HCT116 (cell line): ENCODE data around the gene RNASEH2A. TPM values are rescaled to one million over a fixed set of nuclear protein-coding genes. Genes with fewer than 3 reads are reported as not detected.

Experiments used
- ATAC-seq: fragments of 200-7000 bp; cut with Tn5 transposase; 2 replicates; pipeline ENCODE4 v1.9.1; 2020; ENCODE audit warnings: mild to moderate bottlenecking, moderate library complexity
- BruUV-seq: library from RNA; stranded (reverse); fragments of 400-500 nt; replicated peaks from 2 replicates; lab custom pipeline; 2021; lab: Mats Ljungman, UMichigan
- CTCF ChIA-PET: fragments of 300-600 bp; sonication (Branson Sonifier 250); formaldehyde crosslinking; loops from one replicate; lab custom pipeline; 2021; ENCODE audit warnings: antibody characterized with exemption; lab: Charles Lee
- POLR2A ChIA-PET: fragments of 300-600, 350-600 bp; sonication (Branson Sonifier 250); formaldehyde crosslinking; loops from one replicate; lab custom pipeline; 2021; ENCODE audit warnings: antibody characterized with exemption; lab: Charles Lee
- RAD21 ChIA-PET, 2 experiments: fragments of 300-600 bp; sonication (Branson Sonifier 250); formaldehyde crosslinking; loops; one replicate each; lab custom pipeline; 2023; ENCODE audit warnings: low total read pairs in 2 of 2; ENCODE audit not compliant: uncharacterized antibody in 2 of 2, unreplicated experiment in 2 of 2, low non-redundant PET in 1 of 2; lab: Charles Lee
- DNase-seq: peaks from one replicate; pipeline ENCODE4 v3.0.0-alpha.2; 2010; ENCODE audit warnings: low read depth, low spot score
- H2AFZ ChIP-seq: fragments of 200-600 bp; shearing (Covaris generic), sonication (generic); 2 replicates; pipeline ENCODE4 v1.6.1; 2017; ENCODE audit warnings: low read depth, mixed run types, mixed read lengths, antibody characterized with exemption, low read length; ENCODE audit not compliant: poor library complexity, severe bottlenecking
- H3K27ac ChIP-seq: 2 replicates; pipeline ENCODE4 v1.5.1; 2012; ENCODE audit warnings: low read depth, low read length
- H3K27me3 ChIP-seq: fragments of 200-600 bp; sonication (generic); 2 replicates; pipeline ENCODE4 v1.6.1; 2016; ENCODE audit warnings: mixed run types, low read length, mixed read lengths; ENCODE audit not compliant: insufficient read depth
- H3K36me3 ChIP-seq, 2 experiments: fragments of 200-500 bp in 1 of 2; fragments of 200-600 bp in 1 of 2; sonication (Bioruptor generic) in 1 of 2; sonication (generic) in 1 of 2; 2 replicates each; pipeline versions ENCODE4 v1.5.1 to v1.6.1; 2014 to 2016; ENCODE audit warnings: low read length in 2 of 2, inconsistent platforms in 1 of 2, mixed read lengths in 1 of 2, mixed run types in 1 of 2; ENCODE audit not compliant: insufficient read depth in 2 of 2, control insufficient read depth in 1 of 2
- H3K4me1 ChIP-seq, 2 experiments: fragments of 200-600 bp in 1 of 2; sonication (generic) in 1 of 2; 2 replicates each; pipeline versions ENCODE4 v1.5.1 to v1.6.1; 2012 to 2017; ENCODE audit warnings: low read length in 2 of 2, inconsistent platforms in 1 of 2, mild to moderate bottlenecking in 1 of 2, mixed read lengths in 1 of 2, mixed run types in 1 of 2, moderate library complexity in 1 of 2; ENCODE audit not compliant: insufficient read depth in 2 of 2, control insufficient read depth in 1 of 2
- H3K4me2 ChIP-seq: fragments of 200-600 bp; sonication (generic); 2 replicates; pipeline ENCODE4 v1.6.1; 2017; ENCODE audit warnings: mixed run types, low read length, mixed read lengths
- H3K4me3 ChIP-seq, 2 experiments: fragments of 200-600 bp in 1 of 2; sonication (generic) in 1 of 2; replicated peaks in 1 of 2; 2 replicates each; pipeline ENCODE4 v1.5.1; 2011 to 2016; ENCODE audit warnings: low read length in 2 of 2, control low read depth in 1 of 2, low read depth in 1 of 2, mild to moderate bottlenecking in 1 of 2, mixed read lengths in 1 of 2, mixed run types in 1 of 2
- H3K79me2 ChIP-seq: fragments of 200-600 bp; sonication (generic); 2 replicates; pipeline ENCODE4 v1.6.1; 2017; ENCODE audit warnings: mild to moderate bottlenecking, mixed run types, low read length, moderate library complexity, mixed read lengths; ENCODE audit not compliant: insufficient read depth
- H3K9ac ChIP-seq: fragments of 200-600 bp; sonication (generic); 2 replicates; pipeline ENCODE4 v1.6.1; 2016; ENCODE audit warnings: low read length, mixed read lengths
- H3K9me2 ChIP-seq: fragments of 200-600 bp; sonication (generic), shearing (Covaris generic); 2 replicates; pipeline ENCODE4 v1.6.1; 2017; ENCODE audit warnings: mixed run types, mild to moderate bottlenecking, moderate library complexity; ENCODE audit not compliant: insufficient read depth
- H3K9me3 ChIP-seq, 2 experiments: fragments of 200-500 bp in 1 of 2; fragments of 200-600 bp in 1 of 2; sonication (Bioruptor generic) in 1 of 2; sonication (generic) in 1 of 2; 2 replicates each; pipeline ENCODE4 v1.6.1; 2014 to 2017; ENCODE audit warnings: low read length in 2 of 2, mixed read lengths in 2 of 2, inconsistent platforms in 1 of 2, low read depth in 1 of 2, mild to moderate bottlenecking in 1 of 2, mixed run types in 1 of 2, moderate library complexity in 1 of 2; ENCODE audit not compliant: control insufficient read depth in 1 of 2, insufficient read depth in 1 of 2
- H4K20me1 ChIP-seq: fragments of 200-600 bp; sonication (generic), shearing (Covaris generic); 2 replicates; pipeline ENCODE4 v1.6.1; 2017; ENCODE audit warnings: mixed run types, mild to moderate bottlenecking, moderate library complexity; ENCODE audit not compliant: insufficient read depth
- CBX3 ChIP-seq: IDR thresholded peaks from 2 replicates; pipeline ENCODE4 v1.6.1; 2012; ENCODE audit warnings: low read depth
- CEBPB ChIP-seq: IDR thresholded peaks from 2 replicates; pipeline ENCODE4 v1.6.1; 2012; ENCODE audit warnings: low read depth
- CTCF ChIP-seq, 3 experiments: fragments of 200-600 bp in 1 of 3; sonication (generic) in 1 of 3; IDR thresholded peaks in 2 of 3; conservative IDR thresholded peaks in 1 of 3; 2 replicates each; pipeline ENCODE4 v1.5.1; 2012 to 2017; ENCODE audit warnings: low read depth in 2 of 3, low read length in 2 of 3, antibody characterized with exemption in 1 of 3, borderline replicate concordance in 1 of 3, control low read depth in 1 of 3, mild to moderate bottlenecking in 1 of 3, mixed read lengths in 1 of 3, mixed run types in 1 of 3, moderate library complexity in 1 of 3; ENCODE audit not compliant: insufficient read depth in 1 of 3
- EGR1 ChIP-seq: IDR thresholded peaks from 2 replicates; pipeline ENCODE4 v1.6.1; 2012; ENCODE audit warnings: low read depth
- ELF1 ChIP-seq: IDR thresholded peaks from 2 replicates; pipeline ENCODE4 v1.6.1; 2012; ENCODE audit warnings: low read depth, borderline replicate concordance
- EZH2 ChIP-seq: fragments of 200-600 bp; sonication (generic); IDR thresholded peaks from 2 replicates; pipeline ENCODE4 v1.6.1; 2017; ENCODE audit warnings: antibody characterized with exemption, mixed run types
- FOSL1 ChIP-seq: IDR thresholded peaks from 2 replicates; pipeline ENCODE4 v1.6.1; 2012; ENCODE audit warnings: low read depth
- JUND ChIP-seq: IDR thresholded peaks from 2 replicates; pipeline ENCODE4 v1.6.1; 2012
- MAX ChIP-seq: IDR thresholded peaks from 2 replicates; pipeline ENCODE4 v1.6.1; 2012
- REST ChIP-seq: IDR thresholded peaks from 2 replicates; pipeline ENCODE4 v1.6.1; 2012; ENCODE audit warnings: low read depth
- SP1 ChIP-seq: IDR thresholded peaks from 2 replicates; pipeline ENCODE4 v1.6.1; 2012; ENCODE audit warnings: low read depth
- SRF ChIP-seq: IDR thresholded peaks from 2 replicates; pipeline ENCODE4 v1.6.1; 2012; ENCODE audit warnings: low read depth
- TCF7L2 ChIP-seq: IDR thresholded peaks from 2 replicates; pipeline ENCODE4 v1.7.0; 2011; ENCODE audit warnings: borderline replicate concordance, inconsistent platforms; ENCODE audit not compliant: insufficient read depth, insufficient read length; ENCODE audit errors: extremely low read depth
- ZFX ChIP-seq: fragments of 450-650 bp; IDR thresholded peaks from 2 replicates; pipeline ENCODE4 v1.6.1; 2017
- ZNF274 ChIP-seq: fragments of 200-500 bp; sonication (Bioruptor generic); IDR thresholded peaks from 2 replicates; pipeline ENCODE4 v1.6.1; 2014; ENCODE audit warnings: mild to moderate bottlenecking, low read depth, low read length, inconsistent platforms
- intact Hi-C: fragments of 100-400 bp; cut with micrococcal nuclease; formaldehyde crosslinking; loops from 2 replicates; pipeline ENCODE4 v1.10.0; 2022
- total RNA-seq: library from RNA; stranded (reverse); gene quantifications from one replicate; pipeline ENCODE4 v1.2.1, GENCODE V29; 2021; ENCODE audit not compliant: unreplicated experiment

Gene RNASEH2A
- total RNA-seq, 1 experiment from 2014 or later = 54.5 TPM

- intact Hi-C loops = no loop called here
- TF ChIP-seq ZFX = no peak
- TF ChIP-seq TCF7L2 = no peak
- no peak for TF ChIP-seq EZH2
- TF ChIP-seq JUND = no peak
- no peak for TF ChIP-seq ZNF274
- no peak for TF ChIP-seq ELF1
- TF ChIP-seq CBX3 = no peak
- no peak for TF ChIP-seq CEBPB
- no peak for TF ChIP-seq CTCF (IDR thresholded peaks at IDR 0.05 in 2 of 3, conservative IDR thresholded peaks at IDR 0.05 in 1 of 3; ENCODE audit: borderline replicate concordance in 1 of 3, insufficient read depth in 1 of 3, low read depth in 2 of 3, low read length in 2 of 3)
- TF ChIP-seq FOSL1 = no peak
- TF ChIP-seq MAX = no peak
- TF ChIP-seq EGR1 = no peak
- TF ChIP-seq REST = no peak
- TF ChIP-seq SP1 = no peak
- TF ChIP-seq SRF = no peak
- no peaks in the 10 kb centered on the region for H3K9me2 ChIP-seq
- ChIA-PET CTCF (interaction anchor here (0.7 to 7.4 kb wide), 5 partner anchors 8 to 33 kb away, joined by 3 to 88 read pairs (median 21); partner anchors contain the start of gene HOOK2), RAD21 (interaction anchor here (0.6 to 1.4 kb wide), 4 partner anchors 8 to 94 kb away, joined by 3 to 8 read pairs (median 4); partner anchors contain the start of gene FBXW9 (in 1 of the 2)), POLR2A (interaction anchor here (0.7 to 6.7 kb wide), 16 partner anchors 8 to 109 kb away, joined by 3 to 172 read pairs (median 8); partner anchors contain the start of genes DHPS, GET3, HOOK2 and PRDX2)
- H3K4me2 ChIP-seq = peak overlapping the region; percentile 99
- no peak for ATAC-seq
- H3K79me2 ChIP-seq = peaks cover 19% of the 10 kb centered on the region
- no peaks in the 10 kb centered on the region for H3K27me3 ChIP-seq
- H3K4me1 ChIP-seq = peaks cover 61 to 90% of the 10 kb centered on the region in 2 experiments
- H2AFZ ChIP-seq = no peak overlapping the region
- H3K9me3 ChIP-seq = no peaks in the 10 kb centered on the region
- peak overlapping the region; percentile 96 for H3K27ac ChIP-seq
- H3K4me3 ChIP-seq = peak overlapping the region; percentile 77 to 84
- H3K36me3 ChIP-seq = no peaks in the 10 kb centered on the region
- H3K9ac ChIP-seq = peak overlapping the region; percentile 93
- no TSS peak for BruUV-seq
- no peak for DNase-seq
- H4K20me1 ChIP-seq = no peaks in the 10 kb centered on the region
These were observed 15.6 kb upstream of the RNASEH2A start for GRCh38 chr19:12790628-12791344.
